Kidney glomerular epithelial cell (primary cell): Measurements from ENCODE around the gene AKAP13.

ENCODE experiments used
- DNase-seq: peaks from one replicate; lab custom pipeline; 2025; lab: John Stamatoyannopoulos, UW

Gene AKAP13

GRCh38 chr15:85741021-85741421, 360.6 kb downstream of the AKAP13 start:
- DNase-seq = no peak

- DNase-seq = no peak
Measured at GRCh38 chr15:85741662-85742061, 361.3 kb downstream of the AKAP13 start.

GRCh38 chr15:85742186-85742821, 361.9 kb downstream of the AKAP13 start:
- no peak for DNase-seq

- DNase-seq = no peak
Measured at GRCh38 chr15:85743392-85744055, 363.1 kb downstream of the AKAP13 start.

- DNase-seq = no peak
Measured at GRCh38 chr15:85744579-85744978, 364.2 kb downstream of the AKAP13 start.

GRCh38 chr15:85745023-85745422, 364.6 kb downstream of the AKAP13 start:
- DNase-seq = no peak

GRCh38 chr15:85745525-85746150, 365.2 kb downstream of the AKAP13 start:
- DNase-seq = no peak

- no peak for DNase-seq
Measured at GRCh38 chr15:85746641-85747040, 366.2 kb downstream of the AKAP13 start.

- DNase-seq = no peak
Measured at GRCh38 chr15:85748176-85748575, 367.8 kb downstream of the AKAP13 start.

- DNase-seq = no peak
Measured at GRCh38 chr15:85748729-85749128, 368.3 kb downstream of the AKAP13 start.

GRCh38 chr15:85749261-85750151, 369.1 kb downstream of the AKAP13 start:
- no peak for DNase-seq

- no peak for DNase-seq
Measured at GRCh38 chr15:85750319-85751290, 370.2 kb downstream of the AKAP13 start.

GRCh38 chr15:85751291-85752123, 371.1 kb downstream of the AKAP13 start:
- no peak for DNase-seq

GRCh38 chr15:85752124-85752475, 371.7 kb downstream of the AKAP13 start:
- no peak for DNase-seq

- peak; percentile 12 for DNase-seq
Measured at GRCh38 chr15:85752491-85752961, 372.1 kb downstream of the AKAP13 start.

- DNase-seq = no peak
Measured at GRCh38 chr15:85753261-85753660, 372.9 kb downstream of the AKAP13 start.

GRCh38 chr15:85753791-85754452, 373.5 kb downstream of the AKAP13 start:
- no peak for DNase-seq

- DNase-seq = no peak
Measured at GRCh38 chr15:85754989-85755388, 374.6 kb downstream of the AKAP13 start.

- DNase-seq = no peak
Measured at GRCh38 chr15:85755471-85755870, 375.1 kb downstream of the AKAP13 start.

GRCh38 chr15:85755942-85756341, 375.5 kb downstream of the AKAP13 start:
- no peak for DNase-seq
